ENCODE measurements around the gene ATF6. TPM values are rescaled to one million over a fixed set of nuclear protein-coding genes. Genes with fewer than 3 reads are reported as not detected.

ATF6 gene
- total and polyA plus RNA-seq, 9 of the 15 experiments (the other 6 are each of a cell fraction or from before 2014, with no cell fraction given), result 11.7 to 32.4 (median 20.4) TPM

DNA sequence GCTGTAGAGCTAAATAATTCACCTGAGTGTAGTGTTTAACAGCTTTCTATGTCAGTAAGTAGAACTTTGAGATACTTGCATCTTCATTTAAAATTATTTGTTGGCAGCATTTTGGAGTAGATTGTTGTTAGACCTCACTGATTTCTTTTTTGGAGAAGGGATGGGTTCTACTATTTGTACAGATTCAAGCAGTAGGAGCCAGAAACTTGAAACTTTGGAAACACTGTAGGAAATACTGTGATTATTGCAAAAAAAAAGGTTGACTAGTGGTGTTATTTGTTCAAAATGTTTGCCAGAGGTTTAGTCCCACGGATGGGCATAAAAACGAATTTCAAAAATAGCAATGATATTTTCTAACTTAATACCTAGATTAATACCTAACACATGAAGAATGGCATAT, 102.7 kb downstream of the ATF6 start:
- ChIA-PET POLR2A (interaction anchor here (0.5 to 2.4 kb wide), 5 partner anchors 8 to 83 kb away, joined by 3 to 11 read pairs (median 3); no protein-coding TSS in a partner anchor), CTCF (ENCODE audit: low intra/inter-chr PET ratio) (no interaction called here)
- Histone ChIP-seq H3K36me3 (ENCODE audit: control insufficient read depth, insufficient read depth, low read length) (peaks cover 14% of the 10 kb centered on the region; the same call in 2 of the 3 replicates), H3K27ac (ENCODE audit: extremely low read depth, low read depth, low read length) (no peak overlapping the region), H3K4me1 (replicated peaks in 1 of 2; ENCODE audit: control insufficient read depth in 2 of 2, insufficient read depth in 2 of 2, low read length in 2 of 2) (no peaks in the 10 kb centered on the region), H3K9ac (ENCODE audit: insufficient read depth in 1 of 2, low read depth in 2 of 2, low read length in 2 of 2) (no peak overlapping the region), H3K4me3 (no peak overlapping the region), H3K9me1 (ENCODE audit: control insufficient read depth, insufficient read depth, low read length) (no peaks in the 10 kb centered on the region), H3K27me3 (ENCODE audit: control insufficient read depth in 2 of 2, insufficient read depth in 2 of 2, low read length in 2 of 2) (no peaks in the 10 kb centered on the region), H3K4me2 (ENCODE audit: insufficient read depth, low read length) (no peak overlapping the region), H3K9me3 (replicated peaks; ENCODE audit: control insufficient read depth, insufficient read depth, low read depth, low read length) (no peaks in the 10 kb centered on the region), H3K79me2 (ENCODE audit: control insufficient read depth, insufficient read depth, low read length) (no peaks in the 10 kb centered on the region), H2AFZ (ENCODE audit: low read depth, low read length) (no peak overlapping the region), H4K20me1 (replicated peaks; ENCODE audit: control insufficient read depth, insufficient read depth, low read length) (no peaks in the 10 kb centered on the region)
- no TSS peak for BruUV-seq (replicated peaks)
- DNase-seq (ENCODE audit: extremely low read depth in 1 of 4, low spot score in 3 of 4) (no peak), FAIRE-seq (no peak), ATAC-seq (no peak)
- in situ Hi-C loops (cut with MboI) (no loop called here), intact Hi-C loops (cut with micrococcal nuclease) (no loop called here)
- TF ChIP-seq, protein P1, sequence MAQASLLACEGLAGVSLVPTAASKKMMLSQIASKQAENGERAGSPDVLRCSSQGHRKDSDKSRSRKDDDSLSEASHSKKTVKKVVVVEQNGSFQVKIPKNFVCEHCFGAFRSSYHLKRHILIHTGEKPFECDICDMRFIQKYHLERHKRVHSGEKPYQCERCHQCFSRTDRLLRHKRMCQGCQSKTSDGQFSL (CRISPR knock-in tag; IDR thresholded peaks at IDR 0.05), result no peak
- TF ChIP-seq, protein P1 (tag; IDR thresholded peaks at IDR 0.05), result no peak
- TF ChIP-seq YBX1 (IDR thresholded peaks at IDR 0.05) (no peak), NFE2 (IDR thresholded peaks at IDR 0.05; ENCODE audit: low read depth) (no peak), LCOR (CRISPR knock-in tag; IDR thresholded peaks at IDR 0.05) (no peak), ATF7 (IDR thresholded peaks at IDR 0.05) (no peak), CREBBP (IDR thresholded peaks at IDR 0.05; ENCODE audit: low read depth, low read length) (no peak), FOXM1 (IDR thresholded peaks at IDR 0.05; ENCODE audit: low read depth) (no peak), FOXM1 (CRISPR knock-in tag; IDR thresholded peaks at IDR 0.05; ENCODE audit: low read depth) (no peak), RBM22 (IDR thresholded peaks at IDR 0.05; ENCODE audit: low read depth, low read length, poor library complexity, severe bottlenecking) (no peak), CCAR2 (IDR thresholded peaks at IDR 0.05; ENCODE audit: low read depth, low read length) (no peak), PTBP1 (IDR thresholded peaks at IDR 0.05; ENCODE audit: low read depth, low read length) (no peak), GATA2 (CRISPR knock-in tag; IDR thresholded peaks at IDR 0.05) (no peak), PHB (CRISPR knock-in tag; IDR thresholded peaks at IDR 0.05) (no peak)
- TF ChIP-seq, protein P2, sequence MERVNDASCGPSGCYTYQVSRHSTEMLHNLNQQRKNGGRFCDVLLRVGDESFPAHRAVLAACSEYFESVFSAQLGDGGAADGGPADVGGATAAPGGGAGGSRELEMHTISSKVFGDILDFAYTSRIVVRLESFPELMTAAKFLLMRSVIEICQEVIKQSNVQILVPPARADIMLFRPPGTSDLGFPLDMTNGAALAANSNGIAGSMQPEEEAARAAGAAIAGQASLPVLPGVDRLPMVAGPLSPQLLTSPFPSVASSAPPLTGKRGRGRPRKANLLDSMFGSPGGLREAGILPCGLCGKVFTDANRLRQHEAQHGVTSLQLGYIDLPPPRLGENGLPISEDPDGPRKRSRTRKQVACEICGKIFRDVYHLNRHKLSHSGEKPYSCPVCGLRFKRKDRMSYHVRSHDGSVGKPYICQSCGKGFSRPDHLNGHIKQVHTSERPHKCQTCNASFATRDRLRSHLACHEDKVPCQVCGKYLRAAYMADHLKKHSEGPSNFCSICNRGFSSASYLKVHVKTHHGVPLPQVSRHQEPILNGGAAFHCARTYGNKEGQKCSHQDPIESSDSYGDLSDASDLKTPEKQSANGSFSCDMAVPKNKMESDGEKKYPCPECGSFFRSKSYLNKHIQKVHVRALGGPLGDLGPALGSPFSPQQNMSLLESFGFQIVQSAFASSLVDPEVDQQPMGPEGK (CRISPR knock-in tag; IDR thresholded peaks at IDR 0.05; ENCODE audit: borderline replicate concordance), result no peak
- TF ChIP-seq, protein P3, sequence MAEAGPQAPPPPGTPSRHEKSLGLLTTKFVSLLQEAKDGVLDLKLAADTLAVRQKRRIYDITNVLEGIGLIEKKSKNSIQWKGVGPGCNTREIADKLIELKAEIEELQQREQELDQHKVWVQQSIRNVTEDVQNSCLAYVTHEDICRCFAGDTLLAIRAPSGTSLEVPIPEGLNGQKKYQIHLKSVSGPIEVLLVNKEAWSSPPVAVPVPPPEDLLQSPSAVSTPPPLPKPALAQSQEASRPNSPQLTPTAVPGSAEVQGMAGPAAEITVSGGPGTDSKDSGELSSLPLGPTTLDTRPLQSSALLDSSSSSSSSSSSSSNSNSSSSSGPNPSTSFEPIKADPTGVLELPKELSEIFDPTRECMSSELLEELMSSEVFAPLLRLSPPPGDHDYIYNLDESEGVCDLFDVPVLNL (CRISPR knock-in tag; IDR thresholded peaks at IDR 0.05; ENCODE audit: low read depth), result no peak
- TF ChIP-seq, protein P4, sequence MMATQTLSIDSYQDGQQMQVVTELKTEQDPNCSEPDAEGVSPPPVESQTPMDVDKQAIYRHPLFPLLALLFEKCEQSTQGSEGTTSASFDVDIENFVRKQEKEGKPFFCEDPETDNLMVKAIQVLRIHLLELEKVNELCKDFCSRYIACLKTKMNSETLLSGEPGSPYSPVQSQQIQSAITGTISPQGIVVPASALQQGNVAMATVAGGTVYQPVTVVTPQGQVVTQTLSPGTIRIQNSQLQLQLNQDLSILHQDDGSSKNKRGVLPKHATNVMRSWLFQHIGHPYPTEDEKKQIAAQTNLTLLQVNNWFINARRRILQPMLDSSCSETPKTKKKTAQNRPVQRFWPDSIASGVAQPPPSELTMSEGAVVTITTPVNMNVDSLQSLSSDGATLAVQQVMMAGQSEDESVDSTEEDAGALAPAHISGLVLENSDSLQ (IDR thresholded peaks at IDR 0.05), result no peak
- WGBS (ENCODE audit: insufficient coverage, low coverage, missing lambda C conversion rate), result 68% methylated on average over 2 of the region's 2 CpGs
